Effector memory CD4-positive, alpha-beta T cell (primary cell): ENCODE data around the gene PCARE.

Experiments used
- DNase-seq, 3 donors: peaks; one replicate each; pipeline ENCODE4 v3.0.0-alpha.2; 2020
- H3K27ac ChIP-seq: 2 replicates; pipeline ENCODE4 v1.7.0; 2013; ENCODE audit warnings: mild to moderate bottlenecking, low read length, moderate library complexity; ENCODE audit not compliant: insufficient read depth, poor library complexity, severe bottlenecking
- H3K27me3 ChIP-seq: replicated peaks from 2 replicates; pipeline ENCODE4 v1.7.0; 2013; ENCODE audit warnings: mild to moderate bottlenecking, low read length; ENCODE audit not compliant: insufficient read depth, control insufficient read depth, poor library complexity, severe bottlenecking
- H3K36me3 ChIP-seq: 2 replicates; pipeline ENCODE4 v1.7.0; 2013; ENCODE audit warnings: mild to moderate bottlenecking, low read length, moderate library complexity; ENCODE audit not compliant: control insufficient read depth, insufficient read depth
- H3K4me1 ChIP-seq: 2 replicates; pipeline ENCODE4 v1.7.0; 2013; ENCODE audit warnings: low read length, mild to moderate bottlenecking; ENCODE audit not compliant: control insufficient read depth, insufficient read depth, poor library complexity, severe bottlenecking
- H3K4me3 ChIP-seq: 2 replicates; pipeline ENCODE4 v1.7.0; 2013; ENCODE audit warnings: low read length, low read depth, mild to moderate bottlenecking; ENCODE audit not compliant: insufficient read depth, poor library complexity, severe bottlenecking
- H3K9me3 ChIP-seq: 2 replicates; pipeline ENCODE4 v1.7.0; 2013; ENCODE audit warnings: mild to moderate bottlenecking, low read length, moderate library complexity; ENCODE audit not compliant: control insufficient read depth

Gene PCARE

DNA sequence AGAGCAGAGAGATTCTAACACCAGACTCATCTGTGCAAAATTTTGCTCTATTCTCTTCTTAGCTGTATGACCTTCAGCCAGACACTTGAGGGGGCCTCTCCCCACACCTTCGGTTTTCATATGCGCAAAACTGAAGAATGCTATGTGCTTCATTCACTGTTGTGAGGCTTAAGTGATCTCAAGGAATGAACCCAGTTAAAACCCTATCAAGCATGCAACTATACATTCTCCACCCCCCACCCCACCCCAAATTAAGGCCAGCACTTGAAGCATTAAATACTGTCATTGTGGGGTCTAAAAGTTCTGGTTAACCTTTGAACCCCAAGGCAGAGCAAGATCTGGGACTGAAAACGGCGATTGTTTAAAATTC, 10.0 kb downstream of the PCARE start:
- H3K27me3 ChIP-seq: no peaks in the 10 kb centered on the region
- no peak overlapping the region for H3K27ac ChIP-seq
- H3K4me1 ChIP-seq: no peaks in the 10 kb centered on the region
- DNase-seq: no peak
- no peaks in the 10 kb centered on the region for H3K36me3 ChIP-seq
- H3K9me3 ChIP-seq: no peaks in the 10 kb centered on the region
- H3K4me3 ChIP-seq: no peak overlapping the region

DNA sequence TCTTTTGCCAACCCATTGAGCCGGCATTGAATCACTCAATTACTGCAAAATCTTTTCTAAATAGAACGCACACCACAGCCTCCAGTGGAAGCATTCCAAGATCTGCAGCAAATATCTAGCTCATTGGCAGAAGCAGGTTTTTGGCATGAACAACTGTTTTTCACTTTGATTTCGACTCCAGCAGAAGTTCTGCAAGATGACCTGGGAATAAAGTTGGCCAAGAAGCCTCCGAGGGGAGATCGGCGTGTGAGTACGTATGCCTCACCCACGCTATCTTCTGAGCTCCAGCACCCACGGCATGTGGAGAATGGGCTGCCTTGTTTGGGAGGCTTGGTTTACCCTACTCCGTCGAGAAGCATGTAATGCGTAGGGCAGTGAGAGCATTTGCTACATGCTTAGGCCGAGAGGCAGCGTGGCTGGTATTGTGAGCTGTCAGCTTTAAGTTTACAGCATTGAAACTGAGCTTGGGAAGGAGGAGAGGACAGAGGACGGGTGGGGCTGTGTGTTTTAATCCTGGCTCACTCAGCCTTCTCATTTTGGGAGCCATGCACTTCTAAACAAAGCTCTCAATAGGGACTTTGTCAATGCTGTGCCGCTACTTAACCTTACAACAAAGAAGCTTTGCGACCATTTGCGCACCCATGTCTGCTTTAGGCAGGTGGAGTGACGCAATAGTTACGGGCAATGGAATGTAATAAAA, 10.5 kb downstream of the PCARE start:
- H3K4me3 ChIP-seq: no peak overlapping the region
- H3K4me1 ChIP-seq: no peaks in the 10 kb centered on the region

DNA sequence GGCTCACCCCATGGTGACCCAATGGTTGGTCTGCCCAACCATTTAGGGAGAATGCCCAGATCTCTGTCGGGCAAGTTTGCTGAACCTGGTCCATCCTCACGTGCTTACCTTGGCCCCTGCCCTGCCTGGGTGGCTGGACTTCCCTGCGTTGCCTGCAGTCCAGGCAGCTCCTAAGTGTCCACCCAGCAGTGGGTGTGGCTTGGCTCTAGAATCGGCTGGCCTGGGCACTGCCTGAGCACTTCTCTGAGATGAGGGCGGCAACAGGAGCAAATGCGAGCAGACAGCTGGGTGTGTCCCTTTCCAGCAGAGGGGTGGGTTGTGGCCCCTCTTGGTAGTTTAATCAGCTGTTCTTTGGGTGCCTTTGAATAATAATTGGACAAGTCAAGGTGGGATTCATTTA, 11.3 kb downstream of the PCARE start:
- H3K9me3 ChIP-seq: no peaks in the 10 kb centered on the region
- no peak for DNase-seq
- H3K36me3 ChIP-seq: no peaks in the 10 kb centered on the region
- H3K27ac ChIP-seq: no peak overlapping the region
- no peaks in the 10 kb centered on the region for H3K27me3 ChIP-seq
- no peaks in the 10 kb centered on the region for H3K4me1 ChIP-seq
- H3K4me3 ChIP-seq: no peak overlapping the region

More for the DNA sequence above, 10.5 kb downstream of the PCARE start:
- no peaks in the 10 kb centered on the region for H3K36me3 ChIP-seq
- no peaks in the 10 kb centered on the region for H3K27me3 ChIP-seq
- H3K27ac ChIP-seq: no peak overlapping the region
- no peaks in the 10 kb centered on the region for H3K9me3 ChIP-seq
- no peak for DNase-seq

DNA sequence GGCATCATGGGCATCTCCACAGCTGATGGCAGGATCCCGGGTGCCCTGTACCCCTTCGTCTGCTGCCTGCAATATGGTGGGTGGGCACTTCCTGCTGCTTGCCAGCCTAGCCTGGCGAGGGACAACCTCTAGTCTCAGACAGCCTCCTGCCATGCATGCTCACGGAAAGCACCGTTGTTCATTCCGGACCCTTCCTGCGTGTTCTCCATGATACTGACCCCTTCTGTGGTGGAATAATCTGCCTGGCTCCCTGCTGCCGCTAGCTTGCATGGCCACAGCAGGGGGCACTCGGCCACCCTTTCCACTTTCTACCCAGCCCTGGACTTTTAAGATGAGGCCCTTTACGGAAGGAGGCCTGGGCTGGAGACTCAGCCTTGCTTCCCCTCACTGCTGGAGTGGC, 12.0 kb downstream of the PCARE start:
- Histone ChIP-seq H3K4me3 (no peak overlapping the region), H3K36me3 (no peaks in the 10 kb centered on the region), H3K27ac (no peak overlapping the region), H3K9me3 (no peaks in the 10 kb centered on the region), H3K4me1 (no peaks in the 10 kb centered on the region), H3K27me3 (no peaks in the 10 kb centered on the region)
- DNase-seq: no peak

DNA sequence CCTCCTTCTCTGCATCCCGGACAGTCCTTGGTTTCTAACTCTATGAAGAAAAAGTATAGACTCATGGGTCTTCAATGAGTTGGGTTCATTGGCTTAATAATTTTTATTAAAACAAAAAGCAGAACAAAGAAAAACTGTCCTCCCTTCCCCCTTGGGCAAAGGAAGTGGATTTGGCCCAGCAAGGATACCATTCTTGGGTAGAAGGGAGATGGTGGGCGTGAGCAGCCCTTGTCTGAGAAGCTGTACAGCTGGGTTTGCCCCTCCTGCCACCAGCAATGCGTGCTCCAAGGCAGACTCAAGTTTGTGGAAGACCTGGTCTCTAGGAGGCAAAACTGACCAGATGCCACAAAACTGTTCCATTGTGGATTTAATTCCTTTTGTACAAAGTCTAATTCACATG, 12.7 kb downstream of the PCARE start:
- Histone ChIP-seq H3K27ac (no peak overlapping the region), H3K36me3 (no peaks in the 10 kb centered on the region), H3K27me3 (no peaks in the 10 kb centered on the region), H3K4me3 (no peak overlapping the region), H3K9me3 (no peaks in the 10 kb centered on the region), H3K4me1 (no peaks in the 10 kb centered on the region)
- no peak for DNase-seq

DNA sequence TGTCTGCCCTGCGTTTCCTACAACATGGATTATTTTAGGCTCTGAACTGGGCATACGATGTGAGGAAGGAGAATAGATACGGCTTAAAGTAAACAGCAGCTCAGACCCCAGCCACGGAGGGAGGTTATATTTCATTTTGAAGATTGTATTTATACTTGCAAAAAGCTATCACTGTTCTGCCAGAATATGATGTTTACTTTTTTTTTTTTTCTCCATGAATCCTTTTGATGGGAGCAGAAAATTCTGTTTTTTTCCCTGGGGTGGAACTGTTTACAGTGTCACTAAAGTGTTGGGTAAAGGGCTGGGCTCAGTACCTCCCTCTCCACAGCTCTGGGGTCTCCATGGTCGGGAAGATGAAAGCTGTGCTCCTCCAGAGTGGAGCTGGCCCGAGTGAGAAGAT, 13.1 kb downstream of the PCARE start:
- no peak overlapping the region for H3K4me3 ChIP-seq
- no peaks in the 10 kb centered on the region for H3K27me3 ChIP-seq
- H3K4me1 ChIP-seq: no peaks in the 10 kb centered on the region
- no peaks in the 10 kb centered on the region for H3K36me3 ChIP-seq
- H3K27ac ChIP-seq: no peak overlapping the region
- no peak for DNase-seq
- no peaks in the 10 kb centered on the region for H3K9me3 ChIP-seq

DNA sequence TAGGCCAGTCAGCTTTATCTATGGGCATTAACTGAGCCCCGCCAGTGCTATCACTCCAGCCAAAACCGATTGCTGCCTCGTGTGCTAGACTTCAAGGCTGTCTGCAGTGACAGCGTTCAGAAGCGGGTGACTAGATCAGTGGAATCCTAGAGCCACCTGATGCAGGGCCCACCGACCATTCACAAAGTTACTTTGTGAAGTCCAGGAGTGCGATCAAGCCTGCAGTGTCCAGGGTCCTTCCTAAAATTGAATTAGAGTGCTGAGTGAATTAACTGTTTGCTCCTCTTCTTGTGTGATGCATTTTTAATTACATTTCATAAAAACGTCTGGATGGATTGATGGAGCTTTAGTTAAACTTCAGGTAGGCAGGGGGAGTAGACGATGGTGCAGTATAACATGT, 13.9 kb downstream of the PCARE start:
- Histone ChIP-seq H3K4me1 (no peaks in the 10 kb centered on the region), H3K9me3 (no peaks in the 10 kb centered on the region), H3K27me3 (no peaks in the 10 kb centered on the region), H3K27ac (no peak overlapping the region), H3K36me3 (no peaks in the 10 kb centered on the region), H3K4me3 (no peak overlapping the region)
- DNase-seq: no peak

DNA sequence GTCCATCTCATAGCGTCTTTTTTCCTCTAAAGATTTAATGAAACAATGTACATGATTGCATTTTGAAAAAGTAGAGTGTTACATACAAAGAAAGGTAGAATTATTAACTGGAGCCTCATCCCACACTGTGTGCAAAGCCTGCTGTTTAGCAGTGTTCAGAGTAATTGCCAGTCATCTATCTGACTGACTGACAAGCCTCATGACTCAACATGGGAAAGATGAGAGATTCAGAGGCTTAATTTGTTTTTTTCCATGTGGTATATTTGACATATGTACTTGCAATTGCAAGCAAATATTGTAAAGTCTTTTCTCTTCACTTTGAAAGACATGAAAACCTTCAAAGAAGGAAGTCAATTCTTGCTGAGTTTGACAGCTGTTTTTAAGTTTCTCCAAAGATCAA, 14.7 kb downstream of the PCARE start:
- no peaks in the 10 kb centered on the region for H3K27me3 ChIP-seq
- H3K27ac ChIP-seq: no peak overlapping the region
- no peak for DNase-seq
- no peaks in the 10 kb centered on the region for H3K9me3 ChIP-seq
- H3K4me1 ChIP-seq: no peaks in the 10 kb centered on the region
- H3K4me3 ChIP-seq: no peak overlapping the region
- H3K36me3 ChIP-seq: no peaks in the 10 kb centered on the region

DNA sequence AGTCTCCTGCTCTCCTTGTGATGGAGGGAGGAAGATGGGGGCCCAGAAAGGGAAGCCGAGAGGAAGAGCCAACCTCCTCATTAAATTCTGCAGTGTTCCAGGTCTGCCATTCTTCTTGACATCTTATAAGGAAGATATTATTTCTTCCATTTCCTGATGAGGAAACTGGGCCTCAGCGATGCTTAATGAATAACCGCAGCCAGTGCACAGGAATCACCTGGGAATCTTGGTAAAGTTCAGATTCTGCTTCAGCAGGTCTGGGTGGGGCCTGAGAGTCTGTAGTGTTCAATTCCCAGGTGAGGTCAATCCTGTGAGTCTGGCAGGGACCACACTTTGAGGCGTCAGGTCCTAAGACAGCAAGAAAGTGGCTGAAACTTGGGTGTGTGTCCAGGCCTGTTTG, 17.3 kb downstream of the PCARE start:
- H3K4me1 ChIP-seq: no peaks in the 10 kb centered on the region
- H3K27me3 ChIP-seq: no peaks in the 10 kb centered on the region
- no peak overlapping the region for H3K27ac ChIP-seq
- DNase-seq: no peak
- H3K9me3 ChIP-seq: no peaks in the 10 kb centered on the region
- H3K36me3 ChIP-seq: no peaks in the 10 kb centered on the region
- no peak overlapping the region for H3K4me3 ChIP-seq

DNA sequence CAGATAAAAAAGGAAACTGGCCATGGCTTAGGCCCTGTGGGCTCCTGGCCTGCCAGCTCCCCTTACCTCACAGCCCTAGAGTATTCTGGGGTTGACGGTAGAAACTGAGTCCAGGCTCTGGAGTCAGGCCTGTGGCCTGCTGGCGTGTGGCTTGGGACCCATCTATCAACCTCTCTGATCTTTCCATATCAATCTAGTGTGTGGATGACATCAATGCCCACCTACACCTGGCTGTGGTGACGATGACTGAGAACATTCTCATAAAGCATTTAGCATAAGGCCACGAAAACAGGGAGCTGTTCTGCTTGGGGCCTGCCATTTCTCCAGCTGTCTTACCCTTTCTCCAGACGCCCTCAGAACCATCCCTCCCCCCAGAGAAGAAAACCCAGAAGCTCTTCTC, 17.9 kb downstream of the PCARE start:
- no peaks in the 10 kb centered on the region for H3K4me1 ChIP-seq
- no peak overlapping the region for H3K27ac ChIP-seq
- H3K36me3 ChIP-seq: no peaks in the 10 kb centered on the region
- no peaks in the 10 kb centered on the region for H3K27me3 ChIP-seq
- H3K9me3 ChIP-seq: no peaks in the 10 kb centered on the region
- no peak for DNase-seq
- H3K4me3 ChIP-seq: no peak overlapping the region
